ENCODE results near the gene DAPP1. TPM values are rescaled to one million over a fixed set of nuclear protein-coding genes. Genes with fewer than 3 reads are reported as not detected.

The DAPP1 gene
- total and polyA plus RNA-seq, 10 of the 15 experiments (the other 5 are each of a cell fraction or from before 2014, with no cell fraction given), result 46.5 to 147 (median 74.2) TPM

- no TSS peak for BruUV-seq (replicated peaks)
- CTCF ChIA-PET, result interaction anchor here (1.2 to 2.0 kb wide), 7 partner anchors 30 to 94 kb away, joined by 3 to 9 read pairs (median 5); partner anchors contain the start of gene DAPP1
- WGBS (ENCODE audit: insufficient coverage, insufficient replicate concordance, low lambda C conversion rate, missing lambda C conversion rate), result 91% methylated on average over 3 of the region's 3 CpGs
- DNase-seq (ENCODE audit: low read depth, low spot score) (no peak), ATAC-seq (no peak), FAIRE-seq (no peak)
- Histone ChIP-seq H3K27me3 (replicated peaks in 1 of 2; ENCODE audit: control insufficient read depth in 2 of 2, insufficient read depth in 2 of 2, low read length in 1 of 2) (no peaks in the 10 kb centered on the region), H3K4me2 (ENCODE audit: control insufficient read depth, insufficient read depth) (no peak overlapping the region), H3K4me3 (no peak overlapping the region), H3K79me2 (ENCODE audit: control insufficient read depth, insufficient read depth, low read length) (peaks cover 2% of the 10 kb centered on the region; the same call in 1 of the 2 replicates), H2AFZ (ENCODE audit: control insufficient read depth, low read depth, low read length) (no peak overlapping the region), H3K36me3 (ENCODE audit: control insufficient read depth in 2 of 2, insufficient read depth in 2 of 2, low read length in 1 of 2) (peaks cover 4 to 12% of the 10 kb centered on the region in 2 experiments), H4K20me1 (ENCODE audit: control insufficient read depth, insufficient read depth) (no peaks in the 10 kb centered on the region), H3K4me1 (ENCODE audit: control insufficient read depth, insufficient read depth, low read length) (peaks cover 56% of the 10 kb centered on the region), H3K9me3 (replicated peaks; ENCODE audit: control insufficient read depth, insufficient read depth, low read length) (no peaks in the 10 kb centered on the region; the same call in 2 of the 3 replicates), H3K9ac (ENCODE audit: control insufficient read depth, insufficient read depth, low read length) (no peak overlapping the region), H3K27ac (ENCODE audit: control insufficient read depth, insufficient read depth) (no peak overlapping the region)
- in situ Hi-C loops (cut with MboI) (no loop called here), intact Hi-C loops (cut with micrococcal nuclease; ENCODE audit: unreplicated experiment) (no loop called here)
- RAD21 ChIA-PET (ENCODE audit: unreplicated experiment), result interaction anchor here (1.0 to 7.4 kb wide), 4 partner anchors 32 to 95 kb away, joined by 3 to 43 read pairs (median 4); partner anchors contain the start of gene DAPP1
- SMC1A ChIA-PET (ENCODE audit: uncharacterized antibody, unreplicated experiment), result interaction anchor here (0.7 to 8.4 kb wide), 13 partner anchors 8 to 95 kb away, joined by 3 to 55 read pairs (median 3); partner anchors contain the start of genes DAPP1 and LAMTOR3
- POLR2A ChIA-PET, result interaction anchor here (1.3 to 4.5 kb wide), 4 partner anchors 32 to 96 kb away, joined by 4 to 30 read pairs (median 4); partner anchors contain the start of gene DAPP1
- TF ChIP-seq PRDM15 (CRISPR knock-in tag; IDR thresholded peaks at IDR 0.05) (no peak), EED (IDR thresholded peaks at IDR 0.05; ENCODE audit: low read depth) (no peak), MYC (IDR thresholded peaks at IDR 0.05; ENCODE audit: insufficient read depth, insufficient read length, insufficient replicate concordance, low read length, severe bottlenecking) (no peak), ZNF622 (IDR thresholded peaks at IDR 0.05) (no peak), ZNF592 (IDR thresholded peaks at IDR 0.05) (no peak), POLR2AphosphoS2 (IDR thresholded peaks at IDR 0.05; ENCODE audit: low read depth, low read length) (no peak), ZZZ3 (IDR thresholded peaks at IDR 0.05; ENCODE audit: control insufficient read depth, insufficient read length, low read depth) (no peak), HDAC2 (IDR thresholded peaks at IDR 0.05) (no peak), JUNB (IDR thresholded peaks at IDR 0.05) (no peak), ZBED1 (IDR thresholded peaks at IDR 0.05; ENCODE audit: borderline replicate concordance) (no peak), TCF3 (IDR thresholded peaks at IDR 0.05; ENCODE audit: borderline replicate concordance, insufficient read depth, low read depth, low read length) (no peak), PBX3 (IDR thresholded peaks at IDR 0.05; ENCODE audit: insufficient replicate concordance, low read depth, low read length) (no peak), MLLT1 (IDR thresholded peaks at IDR 0.05) (no peak), JUND (IDR thresholded peaks at IDR 0.05; ENCODE audit: low read depth, low read length) (no peak)
Observed at GRCh38 chr4:99853190-99853589, 36.6 kb downstream of the DAPP1 start.
